ENCODE measurements around the gene MOB3C.
A peak's percentile ranks its signal among the peaks of the same experiment; 100 is the strongest.

The MOB3C gene

DNA sequence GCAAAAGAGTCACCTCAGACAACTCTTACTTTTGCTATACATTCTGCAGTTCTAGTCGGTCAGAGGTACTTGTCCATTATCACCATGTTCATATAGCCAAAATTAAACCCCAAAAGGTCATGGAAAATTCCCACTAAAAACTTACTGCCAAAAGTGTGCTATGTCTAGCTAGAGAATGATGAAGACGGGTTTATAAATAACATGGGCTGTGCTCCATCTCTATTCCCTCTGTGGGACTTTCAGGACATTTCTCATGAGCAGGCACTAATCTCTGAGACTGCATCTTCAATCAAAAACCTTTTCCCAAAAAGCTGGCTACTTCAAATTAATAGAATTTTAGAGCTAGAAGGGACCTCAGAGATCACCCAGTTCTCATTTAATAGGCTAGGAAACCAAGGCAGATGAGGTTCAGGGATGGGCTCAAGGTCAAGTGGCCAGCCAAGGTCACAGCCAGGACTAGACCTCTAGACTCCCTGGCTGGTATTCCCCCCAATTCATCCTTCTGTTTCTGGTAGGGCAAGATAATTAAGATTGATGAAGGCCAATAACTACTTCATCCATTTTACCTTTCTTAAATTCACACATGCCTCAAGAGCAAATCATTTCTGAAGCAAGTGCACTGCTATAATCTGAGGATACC lies 21.0 kb upstream of the MOB3C start:
- DNase-seq, result peak in 1 of 14 donors; percentile 37

GRCh38 chr1:46635205-46635604 lies 18.6 kb upstream of the MOB3C start:
- DNase-seq, result no peak

DNA sequence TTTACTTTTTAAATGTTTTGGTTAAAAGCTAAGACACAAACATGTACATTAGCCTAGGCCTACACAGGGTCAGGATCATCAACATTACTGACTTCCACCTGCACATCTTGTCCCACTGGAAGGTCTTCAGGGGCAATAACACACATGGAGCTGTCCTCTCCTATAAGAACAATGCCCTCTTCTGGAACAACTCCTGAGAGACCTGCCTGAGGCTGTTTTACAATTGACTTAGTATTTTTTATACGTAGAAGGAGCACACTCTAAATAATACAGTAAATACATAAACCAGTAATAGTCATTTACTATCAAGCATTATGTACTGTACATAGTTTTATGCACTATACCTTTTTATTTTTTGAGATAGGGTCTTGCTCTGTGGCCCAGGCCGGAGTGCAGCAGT lies 14.1 kb upstream of the MOB3C start:
- DNase-seq, result no peak

DNA sequence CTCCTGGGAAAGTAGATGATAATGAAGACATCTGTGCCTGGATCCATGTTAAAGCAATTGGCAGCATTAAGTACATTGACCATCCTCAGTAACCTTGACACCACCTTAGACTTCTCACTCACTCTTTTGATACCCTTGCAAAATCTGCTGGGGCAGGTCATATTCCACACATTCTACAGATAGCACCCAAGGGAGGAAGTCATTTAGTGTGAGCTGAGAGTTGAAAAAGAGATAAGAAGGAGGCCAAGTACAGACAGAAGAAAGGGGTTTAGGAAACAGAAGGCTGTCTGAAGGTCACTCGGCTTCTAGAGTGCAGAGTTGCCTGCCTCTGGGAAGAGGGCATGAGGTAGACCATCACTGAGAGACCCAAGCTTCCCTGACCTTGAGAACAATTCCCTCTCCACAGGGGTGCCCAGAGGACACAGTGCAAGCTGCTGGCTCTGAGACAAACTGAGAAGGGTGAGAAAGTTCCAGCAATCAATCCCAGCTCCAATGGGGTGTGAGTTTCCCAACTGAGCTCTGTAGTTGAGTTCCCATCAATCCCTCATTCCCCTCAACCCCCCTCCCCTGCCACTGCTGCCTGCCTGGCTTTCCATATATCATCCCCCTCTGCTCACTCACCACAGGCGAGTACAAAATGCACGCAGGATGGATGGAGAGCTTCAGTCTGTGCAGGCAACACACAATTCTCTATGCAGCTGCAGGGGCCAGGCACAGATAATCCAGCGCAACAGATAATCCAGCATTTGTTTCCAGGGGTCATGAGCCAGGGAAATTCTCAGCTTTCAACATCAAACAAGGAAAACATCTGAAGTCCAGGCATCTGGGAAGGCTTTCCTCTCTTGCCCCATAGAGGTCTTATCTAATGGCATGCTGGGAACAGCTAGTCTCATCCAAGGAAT lies 7.4 kb upstream of the MOB3C start:
- DNase-seq, result no peak

- DNase-seq, result peak in 1 of 14 donors; percentile 80
These were observed 5.7 kb upstream of the MOB3C start for GRCh38 chr1:46622344-46622743.

DNA sequence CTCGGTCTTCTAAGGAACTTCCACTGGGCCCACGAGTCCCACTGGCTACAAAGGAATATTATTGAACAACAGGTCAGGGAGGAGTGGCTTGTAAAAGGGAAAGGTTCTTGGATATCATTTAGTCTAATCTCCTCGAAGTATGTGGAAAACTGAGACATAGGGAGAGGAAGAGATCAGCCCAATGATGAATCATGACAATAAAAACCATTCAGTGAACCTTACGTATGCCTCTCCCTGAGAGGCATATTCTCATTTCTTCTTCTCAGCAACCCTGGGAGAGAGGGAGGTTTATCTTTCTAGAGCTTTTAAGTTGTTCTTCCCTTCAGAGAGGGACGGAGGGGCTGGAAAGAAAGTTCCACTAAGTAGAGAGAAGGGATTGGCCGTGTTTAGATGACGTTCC lies 5.3 kb upstream of the MOB3C start:
- DNase-seq, result no peak

GRCh38 chr1:46619656-46620258 lies 3.1 kb upstream of the MOB3C start:
- DNase-seq, result no peak

- no peak for DNase-seq
These were observed 2.3 kb upstream of the MOB3C start for GRCh38 chr1:46618754-46619415.

DNA sequence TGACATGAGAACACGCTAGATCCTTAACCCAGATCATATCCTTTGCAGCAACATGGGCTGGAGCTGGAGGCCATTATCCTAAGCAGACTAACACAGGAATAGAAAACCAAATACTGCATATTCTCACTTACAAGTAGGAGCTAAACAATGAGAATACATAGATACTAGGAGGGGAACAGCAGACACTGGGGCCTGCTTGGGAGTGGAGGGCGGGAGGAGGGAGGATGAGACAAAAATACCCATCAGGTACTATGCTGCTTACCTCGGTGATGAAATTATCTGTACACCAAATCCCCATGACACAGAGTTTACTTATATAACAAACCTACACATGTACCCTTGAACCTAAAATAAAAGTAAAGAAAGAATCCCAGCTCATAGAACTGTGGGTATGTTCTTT lies 1.2 kb upstream of the MOB3C start:
- DNase-seq, result no peak

- DNase-seq, result no peak
These were observed 643 bp upstream of the MOB3C start for GRCh38 chr1:46617108-46617800.

- no peak for DNase-seq
These were observed 876 bp downstream of the MOB3C start for GRCh38 chr1:46615735-46616134.

- no peak for DNase-seq
These were observed 1.5 kb downstream of the MOB3C start for GRCh38 chr1:46615088-46615487.

DNA sequence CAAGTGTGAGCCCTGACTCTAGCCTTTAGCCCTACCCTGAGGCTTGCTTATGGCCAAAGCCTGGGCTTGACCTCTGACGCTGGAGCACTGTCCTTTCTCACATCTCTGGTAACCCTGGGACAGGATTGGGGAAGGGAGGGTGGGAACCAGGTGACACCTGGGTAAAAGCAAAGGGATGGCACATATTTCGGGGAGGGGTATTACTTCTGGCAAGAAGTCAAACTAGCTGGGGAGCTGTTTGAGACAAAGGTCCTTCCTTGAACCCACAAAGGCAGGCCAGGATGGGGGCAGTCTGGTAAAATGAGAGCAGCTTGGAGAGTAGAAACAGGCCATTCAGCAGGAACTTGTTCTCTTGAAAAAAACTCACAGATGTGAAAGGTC lies 2.0 kb downstream of the MOB3C start:
- DNase-seq, result no peak

DNA sequence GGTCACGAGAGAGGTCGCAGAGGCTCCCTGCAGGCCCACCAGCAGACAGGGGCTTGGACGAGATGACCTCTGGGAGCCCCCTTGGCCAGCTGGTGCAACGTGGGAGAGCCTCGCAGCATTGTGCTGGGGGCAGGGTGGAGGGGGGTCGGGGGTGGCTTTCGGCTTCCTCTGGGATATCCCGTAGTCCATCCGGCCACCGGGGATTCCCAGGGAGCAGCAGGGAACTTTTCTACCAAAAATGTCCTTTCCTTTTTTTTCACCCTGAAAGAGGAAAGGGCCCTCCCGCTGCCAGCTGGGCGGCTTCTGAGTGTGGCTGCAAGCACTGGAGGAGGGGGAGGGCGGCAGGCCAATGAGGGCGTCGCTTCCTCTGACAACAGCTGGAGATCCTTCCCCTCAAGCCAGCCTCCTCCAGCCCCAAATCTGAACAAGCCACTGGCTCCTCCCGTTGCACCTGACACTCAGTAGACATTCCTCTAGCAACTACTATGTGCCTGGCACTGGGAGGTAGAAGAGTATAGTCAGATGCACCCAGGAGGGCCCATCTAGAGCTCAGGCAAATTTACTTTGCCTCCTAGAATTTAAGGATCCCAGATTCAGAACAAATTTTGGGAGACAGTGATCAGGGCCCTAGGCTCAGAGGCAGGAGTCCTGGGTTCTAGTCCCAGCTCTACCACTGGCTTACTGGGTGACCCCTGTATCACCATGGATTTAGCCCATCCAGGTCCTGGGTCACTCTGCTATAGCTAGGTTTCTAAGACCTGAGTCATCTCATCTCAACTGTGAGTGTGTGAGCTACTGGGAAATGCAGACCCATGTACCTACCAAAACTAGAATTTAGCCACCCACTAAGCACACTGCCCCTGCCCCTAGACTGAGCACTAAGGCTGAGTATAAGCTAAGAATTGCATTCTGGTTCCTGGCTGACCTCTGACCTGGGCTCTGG lies 2.7 kb downstream of the MOB3C start:
- DNase-seq, result peak in 12 of 14 donors; percentile 18 to 72 (median 48)

DNA sequence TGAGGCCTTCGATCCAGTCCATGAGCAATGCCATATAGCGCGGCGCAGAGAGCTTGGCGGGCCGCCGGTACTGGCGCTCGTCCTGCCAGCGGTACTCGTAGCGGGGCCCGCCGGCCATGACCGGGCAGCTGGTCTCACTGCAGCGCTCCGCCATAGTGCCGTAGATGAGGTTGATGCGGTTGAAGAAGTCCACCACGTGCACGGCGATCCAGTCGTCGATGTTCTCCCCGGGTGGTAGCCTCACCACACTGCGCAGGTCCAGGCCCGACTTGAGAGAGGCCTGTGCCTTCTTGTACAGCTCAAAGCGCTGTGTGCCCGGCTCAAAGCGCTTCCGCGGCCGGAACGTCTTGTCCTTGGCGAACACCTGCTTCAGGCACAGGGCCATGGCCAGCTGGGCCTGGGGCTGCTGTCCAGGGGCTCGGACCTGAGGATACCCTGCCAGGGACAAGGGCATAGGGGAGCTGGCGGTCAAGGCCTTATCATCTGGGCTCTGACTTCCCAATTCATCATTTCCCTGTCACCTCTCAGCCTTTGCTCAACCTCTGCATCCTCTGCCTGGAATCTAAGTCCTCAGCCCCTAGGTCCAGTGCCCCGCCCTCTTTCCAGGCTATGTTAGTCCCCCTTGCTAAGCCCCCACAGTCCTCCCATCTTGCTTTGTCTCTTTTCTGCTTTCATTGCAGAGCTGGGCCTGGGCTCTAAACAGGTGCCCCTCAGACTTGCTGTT lies 3.5 kb downstream of the MOB3C start:
- DNase-seq, result peak in 1 of 14 donors; percentile 49

DNA sequence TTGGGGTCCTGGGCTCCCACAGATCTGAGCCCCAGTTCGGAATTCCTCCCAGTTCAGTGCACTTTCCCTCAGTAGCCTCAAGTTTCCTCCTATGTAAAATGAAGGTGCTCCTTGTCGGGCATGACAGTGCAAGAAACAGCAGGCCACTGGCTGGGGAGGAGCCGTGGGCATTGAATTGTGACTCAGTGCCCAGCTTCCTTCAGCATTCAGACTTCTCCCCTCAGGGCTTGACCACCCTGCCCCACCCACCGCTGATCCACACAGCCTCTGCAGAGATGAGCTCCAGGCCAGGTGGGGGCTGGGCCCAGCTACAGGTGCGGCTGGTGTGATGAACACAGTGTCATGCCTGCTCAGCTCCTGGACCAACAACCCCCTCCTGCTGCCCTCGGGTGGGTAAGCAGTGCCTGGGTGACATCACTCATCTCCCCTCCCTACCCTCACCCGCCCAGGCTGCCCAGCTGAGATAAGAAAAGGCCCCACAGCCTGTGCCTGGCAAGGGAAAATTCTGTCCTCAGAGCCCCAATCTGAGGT lies 4.9 kb downstream of the MOB3C start:
- DNase-seq, result no peak

GRCh38 chr1:46607345-46608130 lies 9.1 kb downstream of the MOB3C start:
- DNase-seq, result peak in 5 of 14 donors; percentile 7 to 91 (median 38)

DNA sequence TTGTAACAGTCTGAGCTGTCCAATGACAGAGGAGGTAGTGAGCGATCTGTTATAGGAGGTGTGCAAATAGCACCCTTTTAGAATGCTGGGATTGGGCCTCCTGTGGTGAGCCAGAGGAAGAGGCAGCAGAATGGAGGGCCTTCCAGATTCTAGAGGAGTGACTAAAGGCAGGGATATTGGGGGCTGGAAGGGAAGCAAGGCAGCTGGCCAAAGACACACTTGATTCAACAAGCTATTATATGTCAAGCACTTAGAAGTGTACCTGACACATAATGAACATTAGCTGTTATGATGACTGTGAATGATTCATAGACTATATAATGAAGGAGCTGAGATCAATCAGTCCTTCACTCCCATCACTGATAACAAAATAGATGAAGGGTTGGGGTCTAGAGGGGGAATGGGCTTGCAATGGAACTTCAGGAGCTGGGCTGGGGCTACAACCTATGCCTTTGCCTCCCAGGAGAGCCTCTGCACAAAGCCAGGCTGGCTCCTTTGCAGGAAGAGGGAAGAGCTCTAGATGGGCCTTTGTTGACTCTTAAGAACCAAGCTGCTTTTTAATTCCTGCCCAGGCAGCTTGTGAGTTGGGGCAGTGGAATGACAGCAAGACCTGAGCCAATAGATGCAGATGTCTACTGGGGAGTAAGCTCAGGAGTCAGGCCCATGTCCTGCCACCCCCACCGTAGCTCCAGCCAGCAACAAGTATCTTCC lies 10.2 kb downstream of the MOB3C start:
- peak in 1 of 14 donors; percentile 6 for DNase-seq

- no peak for DNase-seq
These were observed 11.4 kb downstream of the MOB3C start for GRCh38 chr1:46605232-46605631.
